Endodermal cell (in vitro differentiated cells): ENCODE data around the gene SDF2L1. TPM values are rescaled to one million over a fixed set of nuclear protein-coding genes. Genes with fewer than 3 reads are reported as not detected.

Experiments used
- DNase-seq: peaks from one replicate; pipeline ENCODE4 v3.0.0-alpha.2; 2017
- H3K27ac ChIP-seq: 2 replicates; pipeline ENCODE4 v1.5.1; 2013; ENCODE audit warnings: mild to moderate bottlenecking, low read depth, low read length, moderate library complexity
- H3K27me3 ChIP-seq: 2 replicates; pipeline ENCODE4 v1.6.1; 2013; ENCODE audit warnings: mild to moderate bottlenecking, low read length, moderate library complexity; ENCODE audit not compliant: insufficient read depth, control insufficient read depth, poor library complexity, severe bottlenecking
- H3K36me3 ChIP-seq: 2 replicates; pipeline ENCODE4 v1.7.0; 2013; ENCODE audit warnings: mild to moderate bottlenecking, low read length, moderate library complexity; ENCODE audit not compliant: control insufficient read depth, insufficient read depth
- H3K4me1 ChIP-seq: one replicate; pipeline ENCODE4 v1.7.0; 2013; ENCODE audit warnings: low read length; ENCODE audit not compliant: control insufficient read depth, insufficient read depth
- H3K4me3 ChIP-seq: 2 replicates; pipeline ENCODE4 v1.5.1; 2013; ENCODE audit warnings: mild to moderate bottlenecking, low read length, moderate library complexity
- H3K9ac ChIP-seq: 2 replicates; pipeline ENCODE4 v1.6.1; 2013; ENCODE audit warnings: mild to moderate bottlenecking, low read length, moderate library complexity; ENCODE audit not compliant: poor library complexity, severe bottlenecking; ENCODE audit errors: extremely low read depth
- H3K9me3 ChIP-seq: 2 replicates; pipeline ENCODE4 v1.6.1; 2013; ENCODE audit warnings: mild to moderate bottlenecking, low read length, moderate library complexity; ENCODE audit not compliant: control insufficient read depth
- H3K27ac Mint-ChIP-seq: 2 replicates; pipeline ENCODE4 v1.8.0; 2020; ENCODE audit warnings: mixed read lengths
- H3K27me3 Mint-ChIP-seq: 2 replicates; pipeline ENCODE4 v1.8.0; 2021; ENCODE audit warnings: mild to moderate bottlenecking, mixed read lengths; ENCODE audit not compliant: insufficient read depth
- H3K36me3 Mint-ChIP-seq: 2 replicates; pipeline ENCODE4 v1.8.0; 2020; ENCODE audit warnings: low read depth, mixed read lengths
- H3K4me1 Mint-ChIP-seq: 2 replicates; pipeline ENCODE4 v1.8.0; 2020; ENCODE audit warnings: mixed read lengths
- H3K4me3 Mint-ChIP-seq: 2 replicates; pipeline ENCODE4 v1.8.0; 2020; ENCODE audit warnings: mild to moderate bottlenecking, moderate library complexity, mixed read lengths
- H3K9me3 Mint-ChIP-seq: 2 replicates; pipeline ENCODE4 v1.8.0; 2020; ENCODE audit warnings: mild to moderate bottlenecking, mixed read lengths
- CTCF ChIP-seq: fragments of 200-600 bp; sonication (generic); conservative IDR thresholded peaks from 2 replicates; pipeline ENCODE4 v1.5.0; 2021; ENCODE audit warnings: antibody characterized with exemption, mild to moderate bottlenecking
- WGBS, 2 experiments: methylation state at CpG; one replicate each; pipeline versions ENCODE4 v1.1.5 to v1.1.7; 2013; ENCODE audit warnings: missing lambda C conversion rate in 2 of 2, mixed read lengths in 1 of 2; ENCODE audit not compliant: insufficient coverage in 1 of 2, insufficient read length in 1 of 2; 5-methylcytosine and 5-hydroxymethylcytosine counted together
- total RNA-seq, 2 donors: library from RNA; stranded (reverse); fragmentation: NEBNext Ultra II Directional in 1 of 2; extraction: Animal tissue kit (Norgen Biotek cat#: 25700) in 1 of 2; gene quantifications; 2 replicates in 1 of 2; 3 replicates in 1 of 2; pipeline ENCODE4 v1.2.1, GENCODE V29; 2021

Gene SDF2L1
- total RNA-seq, 2 donors from 2014 or later = 30.3 to 61.4 TPM

- TF ChIP-seq CTCF = no peak
- Mint-ChIP-seq H3K4me3 (no peak overlapping the region), H3K4me1 (peaks cover 5% of the 10 kb centered on the region), H3K9me3 (peaks cover 2% of the 10 kb centered on the region), H3K36me3 (peaks cover 5% of the 10 kb centered on the region), H3K27ac (no peak overlapping the region), H3K27me3 (peaks cover 15% of the 10 kb centered on the region)
- no peaks in the 10 kb centered on the region for H3K9me3 ChIP-seq
- H3K27me3 ChIP-seq = no peaks in the 10 kb centered on the region
- 92 to 95% methylated on average over 13 to 18 of the region's 18 CpGs for WGBS, 2 experiments
- peaks cover 5% of the 10 kb centered on the region for H3K36me3 ChIP-seq
- H3K9ac ChIP-seq = no peak overlapping the region
- no peak for DNase-seq
- no peak overlapping the region for H3K27ac ChIP-seq
- no peak overlapping the region for H3K4me3 ChIP-seq
- H3K4me1 ChIP-seq = no peaks in the 10 kb centered on the region
Observed at GRCh38 chr22:21632931-21633330, 9.2 kb upstream of the SDF2L1 start.

- H3K36me3 ChIP-seq = no peaks in the 10 kb centered on the region
- TF ChIP-seq CTCF = no peak
- H3K9ac ChIP-seq = no peak overlapping the region
- no peaks in the 10 kb centered on the region for H3K9me3 Mint-ChIP-seq
- DNase-seq = no peak
- no peaks in the 10 kb centered on the region for H3K27me3 ChIP-seq
- no peaks in the 10 kb centered on the region for H3K9me3 ChIP-seq
- no peaks in the 10 kb centered on the region for H3K36me3 Mint-ChIP-seq
- H3K27ac ChIP-seq = no peak overlapping the region
- H3K27me3 Mint-ChIP-seq = peaks cover 15% of the 10 kb centered on the region
- 92 to 95% methylated on average over 4 of the region's 4 CpGs for WGBS, 2 experiments
- no peaks in the 10 kb centered on the region for H3K4me1 ChIP-seq
- H3K4me1 Mint-ChIP-seq = no peaks in the 10 kb centered on the region
- H3K4me3 ChIP-seq = no peak overlapping the region
- H3K4me3 Mint-ChIP-seq = no peak overlapping the region
- no peak overlapping the region for H3K27ac Mint-ChIP-seq
Observed at GRCh38 chr22:21633481-21633880, 8.6 kb upstream of the SDF2L1 start.

- no peaks in the 10 kb centered on the region for H3K9me3 ChIP-seq
- Mint-ChIP-seq H3K27ac (no peak overlapping the region), H3K27me3 (peaks cover 15% of the 10 kb centered on the region), H3K9me3 (no peaks in the 10 kb centered on the region), H3K36me3 (no peaks in the 10 kb centered on the region), H3K4me1 (no peaks in the 10 kb centered on the region), H3K4me3 (no peak overlapping the region)
- no peaks in the 10 kb centered on the region for H3K27me3 ChIP-seq
- no peak for DNase-seq
- TF ChIP-seq CTCF = no peak
- H3K9ac ChIP-seq = no peak overlapping the region
- H3K36me3 ChIP-seq = no peaks in the 10 kb centered on the region
- no peak overlapping the region for H3K27ac ChIP-seq
- WGBS, 2 experiments = 92 to 93% methylated on average over 4 to 16 of the region's 16 CpGs
- no peak overlapping the region for H3K4me3 ChIP-seq
- H3K4me1 ChIP-seq = no peaks in the 10 kb centered on the region
Observed at GRCh38 chr22:21634081-21634480, 8.0 kb upstream of the SDF2L1 start.
